ENCODE data around the gene C2. TPM values are rescaled to one million over a fixed set of nuclear protein-coding genes. Genes with fewer than 3 reads are reported as not detected.

The C2 gene
- 1 to 10 TPM; 3.6 to 5.6 (median 4.3) TPM for polyA plus RNA-seq (ENCODE audit: insufficient read length in 4 of 4)

DNA sequence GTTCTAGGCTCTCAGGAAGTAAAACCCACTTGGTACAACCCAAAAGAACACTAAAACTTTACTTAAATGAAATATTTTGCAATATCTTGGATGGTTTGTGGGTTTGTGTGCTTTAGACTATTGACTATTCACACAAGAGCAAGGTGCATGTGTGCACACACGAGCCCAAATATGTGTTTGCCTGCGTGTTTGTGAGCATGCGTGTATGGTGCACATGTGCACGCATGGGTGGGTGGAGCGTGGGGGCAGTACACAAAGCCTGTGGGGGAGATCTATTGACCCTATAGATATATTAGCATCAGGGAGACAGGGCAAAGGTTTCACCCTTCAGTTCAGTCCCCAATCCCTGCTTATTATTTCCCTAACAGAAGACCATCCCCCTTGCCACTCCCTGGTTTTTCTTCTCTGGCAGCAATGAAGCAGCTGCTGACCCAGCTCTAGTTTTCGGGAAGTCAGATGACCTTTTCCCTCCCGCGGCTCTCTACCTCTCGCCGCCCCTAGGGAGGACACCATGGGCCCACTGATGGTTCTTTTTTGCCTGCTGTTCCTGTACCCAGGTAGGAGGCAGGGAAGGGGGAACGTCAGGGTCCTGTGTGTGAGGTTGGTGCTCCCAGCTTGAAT lies at the start of gene C2:
TSS of gene C2 (plus strand) at position 476 of the 621 bp plus-strand sequence. CDS start at position 512, 36 bp downstream.
- DNase-seq (ENCODE audit: low read depth in 4 of 4, low spot score in 3 of 4): no peak

DNA sequence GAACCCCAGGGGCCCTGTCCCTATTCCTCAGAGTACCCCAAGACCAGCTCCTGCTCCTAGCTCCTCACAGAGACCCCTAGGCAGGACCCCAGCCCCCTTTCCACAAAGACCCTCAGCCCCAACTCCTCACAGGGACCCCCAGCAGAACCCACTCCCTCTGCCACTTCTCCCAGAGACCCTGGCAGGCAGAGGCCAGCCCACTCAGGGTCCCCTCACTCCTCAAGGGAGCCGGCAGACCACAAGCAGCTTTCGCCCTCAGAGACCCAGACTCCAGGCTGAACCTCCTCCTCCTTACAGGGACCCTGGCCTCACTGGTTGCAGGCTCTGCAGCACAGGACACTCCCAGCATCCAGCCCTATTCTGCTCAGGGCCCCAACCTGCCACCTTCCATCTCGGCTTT lies 49.3 kb upstream of the C2 start:
- no peak for DNase-seq (ENCODE audit: low read depth in 4 of 4, low spot score in 3 of 4)

DNA sequence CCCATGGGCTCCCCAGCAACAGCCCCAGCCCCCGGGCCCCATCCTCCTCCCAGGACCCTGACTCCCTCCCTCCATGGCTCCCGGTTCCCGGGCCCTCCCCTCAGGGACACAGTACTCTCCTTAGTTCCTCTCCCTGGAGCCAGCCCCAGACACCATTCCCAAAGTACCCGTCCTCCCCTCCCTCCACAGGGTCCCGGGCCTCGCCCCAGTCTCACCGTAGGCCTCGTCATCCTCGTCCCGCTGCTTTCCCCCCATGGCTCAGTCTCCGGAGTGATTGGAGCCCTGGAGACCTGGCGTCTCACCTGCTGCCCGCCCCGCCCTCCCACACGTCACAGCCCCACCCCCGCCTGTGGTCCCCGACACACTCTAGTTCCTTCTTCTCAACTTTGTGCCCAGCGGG lies 48.8 kb upstream of the C2 start, which contains the start of gene SLC44A4:
TSS of gene SLC44A4 (minus strand) at position 272 of the 400 bp plus-strand sequence. CDS start at position 255, 17 bp downstream.
- no peak for DNase-seq (ENCODE audit: low read depth in 4 of 4, low spot score in 3 of 4)

DNA sequence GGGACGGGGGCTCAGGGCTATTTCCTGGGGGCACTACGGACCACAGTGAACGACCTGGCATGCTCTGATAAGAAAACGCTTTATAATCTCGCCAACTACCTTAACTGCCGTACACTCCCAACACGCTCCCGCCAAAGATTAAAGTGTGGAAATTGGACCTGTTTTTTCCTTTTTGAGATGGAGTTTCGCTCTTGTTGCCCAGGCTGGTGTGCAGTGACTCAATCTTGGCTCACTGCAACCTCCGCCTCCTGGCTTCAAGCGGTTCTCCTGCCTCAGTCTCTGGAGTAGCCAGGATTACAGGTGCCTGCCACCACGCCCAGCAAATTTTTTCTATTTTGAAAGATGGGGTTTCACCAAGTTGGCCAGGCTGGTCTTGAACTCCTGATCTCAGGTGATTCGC lies 48.4 kb upstream of the C2 start:
- no peak for DNase-seq (ENCODE audit: low read depth in 4 of 4, low spot score in 3 of 4)

DNA sequence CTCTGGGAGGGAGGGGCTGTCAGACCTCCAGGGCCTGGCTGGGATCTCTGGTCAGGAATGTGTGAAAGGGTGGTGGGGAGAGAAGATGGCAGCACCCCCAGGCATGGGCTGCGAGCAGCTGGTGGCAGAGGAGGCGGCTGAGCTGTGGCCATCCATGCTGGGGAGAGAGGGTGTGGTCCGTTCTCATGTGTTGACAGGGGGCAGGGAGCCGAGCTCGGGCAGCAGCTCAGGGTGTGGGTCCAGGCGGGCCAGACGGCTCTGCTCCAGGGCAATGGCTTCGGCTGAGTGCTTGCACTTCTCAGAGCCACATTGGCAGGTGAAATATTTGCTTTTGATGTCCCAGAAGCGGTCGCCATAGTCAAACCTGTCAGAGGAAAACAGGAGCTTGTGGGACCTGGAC lies 47.6 kb upstream of the C2 start:
- no peak for DNase-seq (ENCODE audit: low read depth in 4 of 4, low spot score in 3 of 4)

DNA sequence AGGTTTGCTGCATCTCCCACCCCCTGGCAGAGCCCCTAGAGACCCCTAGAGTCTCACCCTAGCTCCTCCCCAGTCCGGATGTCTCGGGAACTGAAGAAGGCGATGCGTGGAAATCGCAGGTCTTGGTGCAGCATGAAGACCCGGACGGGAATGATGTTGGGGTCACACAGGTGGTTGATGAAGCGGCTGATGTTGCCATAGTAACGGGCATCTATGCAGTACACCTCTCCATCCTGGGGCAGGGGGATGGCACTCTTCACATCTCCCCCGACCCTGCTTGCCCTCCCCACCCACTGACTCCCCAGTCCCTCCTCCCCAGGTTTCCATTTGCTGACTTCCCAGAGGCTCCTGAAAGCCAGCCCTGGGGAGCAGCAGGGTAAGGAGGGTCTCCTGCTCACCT lies 46.9 kb upstream of the C2 start:
- no peak for DNase-seq (ENCODE audit: low read depth in 4 of 4, low spot score in 3 of 4)

DNA sequence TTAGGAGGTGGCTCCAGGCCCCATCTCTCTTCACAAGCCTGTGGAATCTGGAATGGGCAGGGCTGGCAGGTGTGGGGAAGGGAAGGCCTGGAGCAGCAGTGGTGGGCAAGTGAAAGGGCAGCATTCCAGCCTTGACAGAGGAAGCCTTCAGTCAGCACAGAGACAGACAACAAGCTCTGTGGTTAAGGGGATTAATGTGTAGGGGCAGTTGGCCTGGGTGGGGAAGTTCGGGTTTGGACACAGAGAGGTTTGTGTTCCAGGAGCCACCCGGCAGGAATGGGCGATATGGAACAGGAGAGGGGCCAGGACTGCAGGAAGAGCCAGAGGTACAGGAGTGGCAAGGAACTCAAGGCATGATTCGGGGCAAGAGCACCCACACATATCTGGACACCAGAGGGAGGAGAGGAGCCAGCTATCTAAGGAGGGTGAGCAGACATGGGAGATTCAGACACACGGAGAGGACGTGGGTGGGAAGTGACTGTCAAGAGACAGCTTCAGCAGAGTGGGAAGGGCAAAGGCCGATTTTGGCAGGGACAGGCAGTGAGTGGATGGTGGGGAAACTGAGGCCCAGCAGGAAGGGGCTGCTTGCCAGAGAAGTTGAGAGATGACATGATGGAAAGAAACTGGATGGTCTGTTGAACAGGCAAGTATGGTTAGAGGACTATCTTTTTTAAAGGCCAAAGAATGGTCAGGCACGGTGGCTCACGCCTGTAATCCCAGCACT lies 46.2 kb upstream of the C2 start:
- DNase-seq (ENCODE audit: low read depth in 4 of 4, low spot score in 3 of 4): no peak

DNA sequence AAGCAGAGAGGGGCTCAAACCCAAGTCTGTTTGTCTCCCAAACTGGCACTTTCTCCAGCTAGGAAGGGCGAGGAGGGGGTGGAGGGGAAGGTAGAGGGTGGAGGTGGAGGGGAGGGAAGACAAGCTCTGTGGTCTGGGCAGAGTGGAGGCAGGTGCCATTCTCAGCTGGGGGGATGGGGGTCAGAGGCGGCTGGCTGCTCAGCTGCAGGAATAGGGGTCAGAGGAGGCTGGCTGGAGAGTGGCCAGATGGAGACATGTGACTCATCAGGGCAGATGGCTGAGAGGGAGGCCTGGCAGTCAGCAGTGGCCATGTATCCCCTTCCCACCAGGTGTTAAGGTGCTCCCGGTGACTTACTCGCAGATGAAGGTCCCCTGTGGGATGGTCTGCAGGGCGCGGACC lies 45.2 kb upstream of the C2 start:
- DNase-seq (ENCODE audit: low read depth in 4 of 4, low spot score in 3 of 4): no peak

DNA sequence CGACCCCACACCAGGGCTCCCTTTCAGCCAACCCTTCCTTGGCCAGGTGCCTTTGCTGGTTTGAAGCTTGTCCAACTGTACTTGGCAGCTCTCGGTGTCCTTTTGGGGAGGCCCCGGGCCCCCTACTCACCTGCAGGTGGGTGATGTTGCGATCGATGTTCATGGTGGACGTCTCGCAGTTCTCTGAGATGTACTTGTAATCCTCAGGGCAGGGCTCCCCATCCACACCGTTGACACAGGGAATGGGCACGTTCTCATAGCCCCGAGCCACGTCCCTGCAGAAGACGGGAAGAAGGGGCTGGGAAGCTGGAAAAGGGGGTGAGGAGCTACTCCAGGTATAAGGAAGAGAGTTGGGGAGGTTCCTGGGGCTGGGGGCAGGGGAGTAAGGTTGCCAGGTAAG lies 43.8 kb upstream of the C2 start:
- DNase-seq (ENCODE audit: low read depth in 4 of 4, low spot score in 3 of 4): no peak

DNA sequence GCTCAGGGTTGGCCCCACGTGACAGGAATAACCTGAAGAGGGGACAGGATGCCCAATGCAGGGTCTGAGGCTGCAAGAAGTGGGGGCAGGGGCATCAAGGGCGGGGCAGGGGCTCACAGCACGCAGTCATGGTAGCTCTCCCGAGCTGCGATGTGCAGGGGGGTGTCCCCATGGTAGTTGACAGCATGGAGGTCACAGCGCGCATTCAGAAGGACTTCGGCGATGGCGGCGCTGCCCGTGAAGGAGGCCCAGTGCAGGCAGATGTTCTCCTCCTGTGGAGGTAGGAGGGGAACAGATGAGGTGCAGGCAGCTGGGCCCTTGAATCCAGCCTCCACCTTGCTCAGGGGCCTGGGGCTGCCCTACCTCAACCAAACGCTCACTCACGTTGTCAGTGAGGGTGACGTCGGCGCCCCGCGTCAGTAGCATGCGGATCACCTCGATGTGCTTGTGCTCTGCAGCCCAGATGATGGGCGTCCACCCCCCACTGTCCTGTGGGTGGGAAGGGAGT lies 42.9 kb upstream of the C2 start:
- DNase-seq (ENCODE audit: low read depth in 4 of 4, low spot score in 3 of 4): no peak

DNA sequence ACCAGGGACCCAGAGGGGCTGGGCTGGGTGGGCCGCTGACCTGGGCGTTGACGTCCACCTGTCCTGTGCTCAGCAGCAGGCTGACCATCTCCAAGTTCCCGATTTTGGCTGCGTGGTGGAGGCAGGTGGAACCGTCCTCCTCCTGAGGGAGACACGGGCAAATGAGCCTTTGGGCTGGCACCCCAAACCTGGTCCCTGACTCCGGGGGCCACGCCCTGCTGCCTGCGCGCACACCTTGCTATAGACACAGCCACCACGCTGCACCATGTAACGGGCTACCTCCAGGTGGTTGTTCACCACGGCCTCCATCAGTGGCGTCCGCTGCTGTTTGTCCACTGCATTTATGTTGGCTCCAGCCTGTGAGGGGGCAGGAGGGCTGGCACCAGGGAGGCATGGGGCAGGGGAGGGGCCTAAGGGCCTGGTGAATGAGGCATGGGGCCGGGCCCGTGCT lies 41.0 kb upstream of the C2 start:
- no peak for DNase-seq (ENCODE audit: low read depth in 4 of 4, low spot score in 3 of 4)

DNA sequence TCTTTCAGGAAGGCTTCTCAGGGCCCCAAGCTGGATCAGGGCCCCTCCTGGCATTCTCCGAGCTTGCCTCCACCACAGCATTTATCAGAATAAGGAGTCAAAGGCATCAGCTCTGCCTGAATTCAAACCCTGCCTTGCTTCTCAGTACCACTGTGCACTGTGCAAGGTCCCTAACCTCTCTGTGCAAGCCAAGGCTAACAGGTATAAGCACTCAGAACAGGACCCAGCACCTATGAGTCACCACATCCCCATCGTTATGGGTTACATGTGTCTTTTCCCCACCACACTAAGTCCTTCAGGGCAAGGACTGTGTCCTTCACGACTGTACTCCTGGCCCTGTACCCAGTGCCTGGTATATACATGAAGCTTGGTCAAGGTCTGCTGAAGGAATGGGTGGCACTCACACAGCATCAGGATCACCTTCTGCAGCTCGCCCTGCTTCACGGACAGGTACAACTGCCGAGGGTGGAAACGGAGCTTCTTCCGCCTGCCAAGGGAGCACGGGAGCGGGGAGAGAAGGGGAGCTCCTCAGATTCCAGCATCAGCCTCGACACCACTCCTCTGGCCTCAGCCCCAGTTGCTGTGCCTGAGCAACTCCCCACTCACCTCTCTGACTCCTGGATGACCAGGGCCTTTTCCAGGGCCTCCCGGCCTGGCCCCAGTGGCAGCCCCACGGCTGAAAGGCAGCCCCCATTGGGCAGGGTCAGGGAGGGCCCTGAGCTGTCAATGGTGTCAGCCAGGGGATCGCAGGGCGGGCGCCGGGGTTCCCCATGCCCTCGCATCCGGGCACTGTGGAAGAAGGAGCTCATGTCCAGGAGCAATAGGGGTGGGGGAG lies 40.1 kb upstream of the C2 start:
- no peak for DNase-seq (ENCODE audit: low read depth in 4 of 4, low spot score in 3 of 4)

DNA sequence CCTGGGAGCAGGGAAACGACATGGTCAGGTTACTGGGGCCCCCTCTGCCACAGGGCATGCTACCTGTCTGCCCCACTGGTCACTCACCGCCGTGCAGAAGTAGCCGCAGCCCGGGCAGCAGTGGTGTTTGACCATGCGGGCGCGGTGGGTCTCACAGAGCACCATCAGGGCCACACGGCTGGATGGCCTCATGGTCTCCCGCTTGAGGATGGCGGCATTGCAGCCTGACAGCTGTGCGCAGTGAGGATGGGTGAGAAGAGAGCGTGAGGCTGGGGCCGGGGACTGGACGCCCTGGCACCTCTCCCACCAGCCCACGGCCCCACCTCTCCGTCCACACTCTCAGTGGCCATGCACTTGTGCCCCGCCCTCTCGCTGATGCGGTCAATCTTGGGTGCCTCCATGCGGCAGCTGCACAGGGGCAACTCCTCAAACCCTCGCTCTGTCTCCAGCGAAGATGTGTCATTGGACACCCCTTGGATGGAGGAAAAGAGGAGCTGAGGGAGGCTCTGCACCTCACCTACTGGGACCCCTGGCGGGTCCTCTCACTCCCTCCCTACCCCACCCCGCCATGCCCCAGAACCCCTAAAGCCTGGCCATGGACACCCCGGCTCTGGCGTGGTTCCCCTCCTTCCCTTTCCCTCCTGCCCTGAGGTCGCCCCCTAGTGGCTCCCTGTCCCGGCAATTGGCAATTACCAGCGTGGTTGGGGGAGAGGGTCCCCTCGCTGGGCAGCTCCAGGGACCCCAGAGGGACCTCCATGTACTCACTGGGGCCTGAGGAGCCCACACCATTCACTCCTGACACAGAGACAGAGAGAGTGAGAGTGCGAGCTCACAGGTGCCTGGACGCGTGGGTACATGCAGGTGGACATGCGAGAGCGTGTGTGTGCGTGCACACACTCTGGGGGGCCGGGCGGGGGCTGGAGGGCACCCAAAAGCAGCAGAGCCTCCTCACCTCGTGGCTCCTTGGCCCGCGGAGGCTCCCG lies 39.0 kb upstream of the C2 start:
- DNase-seq (ENCODE audit: low read depth in 4 of 4, low spot score in 3 of 4): no peak

DNA sequence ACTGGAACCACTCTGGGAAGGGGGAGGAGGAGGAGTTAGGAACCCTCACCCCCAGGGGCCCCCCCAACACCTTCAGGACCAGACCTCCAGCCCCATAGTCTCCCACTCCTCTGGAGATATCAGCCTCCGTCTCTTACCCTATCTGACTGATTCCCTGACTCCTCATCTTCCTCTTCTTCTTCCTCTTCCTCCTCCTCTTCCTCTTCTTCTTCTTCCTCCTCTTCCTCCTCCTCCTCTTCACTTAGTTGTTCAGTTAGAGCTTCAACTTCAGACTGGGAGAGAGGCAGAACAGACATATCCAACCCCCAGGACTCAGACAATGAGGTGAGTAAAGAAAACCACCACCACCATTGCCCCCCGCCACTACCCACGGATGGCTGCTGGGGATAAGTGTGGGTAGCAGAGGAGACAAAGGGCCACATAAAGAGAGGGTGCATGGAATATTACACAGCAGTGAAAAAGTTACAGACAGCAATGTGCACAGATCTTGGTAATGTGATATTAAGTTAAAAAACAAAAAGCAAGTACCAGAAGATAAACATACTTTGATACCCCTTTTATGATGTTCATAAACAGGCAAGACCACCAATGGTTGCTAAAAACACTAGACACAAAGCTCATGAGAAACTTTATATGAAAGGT lies 38.1 kb upstream of the C2 start:
- DNase-seq (ENCODE audit: low read depth in 4 of 4, low spot score in 3 of 4): no peak

DNA sequence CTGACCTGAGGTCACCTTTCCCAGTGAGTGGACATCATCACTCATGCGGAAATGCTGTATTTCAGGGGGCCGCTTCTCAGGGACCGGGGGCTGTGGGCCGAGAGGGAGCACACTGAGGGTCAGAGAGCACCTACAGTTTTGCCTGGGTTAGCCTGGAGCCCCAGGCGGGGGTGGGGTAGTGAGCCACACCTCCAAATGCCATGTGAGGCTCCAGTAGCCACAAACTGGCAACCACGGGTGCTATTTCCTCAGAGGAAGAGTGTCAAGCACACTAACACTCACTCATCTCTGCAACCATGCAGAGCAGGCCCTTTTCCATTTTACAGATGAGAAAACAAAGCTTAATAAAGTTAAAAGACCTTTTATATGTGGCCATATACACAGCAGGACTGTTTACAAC lies 34.7 kb upstream of the C2 start:
- no peak for DNase-seq (ENCODE audit: low read depth in 4 of 4, low spot score in 3 of 4)

DNA sequence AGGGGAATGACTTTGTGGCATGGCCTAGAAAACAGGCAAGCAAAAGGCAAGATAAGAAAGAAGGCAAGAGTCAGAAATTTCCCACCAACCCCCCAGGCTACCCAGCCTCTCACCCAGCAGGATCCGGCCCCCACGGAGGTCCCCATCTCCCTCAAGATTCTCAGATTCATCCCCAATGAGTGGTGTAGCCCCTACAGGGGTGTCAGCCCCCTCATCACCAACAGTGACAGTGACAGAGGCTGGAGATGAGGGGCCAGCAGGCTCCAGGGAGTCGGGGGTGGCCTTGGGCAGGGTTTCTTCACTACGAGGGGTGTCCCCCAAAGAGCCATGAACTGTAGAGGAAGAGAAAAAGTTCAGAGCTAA lies 31.0 kb upstream of the C2 start:
- no peak for DNase-seq (ENCODE audit: low read depth in 4 of 4, low spot score in 3 of 4)

DNA sequence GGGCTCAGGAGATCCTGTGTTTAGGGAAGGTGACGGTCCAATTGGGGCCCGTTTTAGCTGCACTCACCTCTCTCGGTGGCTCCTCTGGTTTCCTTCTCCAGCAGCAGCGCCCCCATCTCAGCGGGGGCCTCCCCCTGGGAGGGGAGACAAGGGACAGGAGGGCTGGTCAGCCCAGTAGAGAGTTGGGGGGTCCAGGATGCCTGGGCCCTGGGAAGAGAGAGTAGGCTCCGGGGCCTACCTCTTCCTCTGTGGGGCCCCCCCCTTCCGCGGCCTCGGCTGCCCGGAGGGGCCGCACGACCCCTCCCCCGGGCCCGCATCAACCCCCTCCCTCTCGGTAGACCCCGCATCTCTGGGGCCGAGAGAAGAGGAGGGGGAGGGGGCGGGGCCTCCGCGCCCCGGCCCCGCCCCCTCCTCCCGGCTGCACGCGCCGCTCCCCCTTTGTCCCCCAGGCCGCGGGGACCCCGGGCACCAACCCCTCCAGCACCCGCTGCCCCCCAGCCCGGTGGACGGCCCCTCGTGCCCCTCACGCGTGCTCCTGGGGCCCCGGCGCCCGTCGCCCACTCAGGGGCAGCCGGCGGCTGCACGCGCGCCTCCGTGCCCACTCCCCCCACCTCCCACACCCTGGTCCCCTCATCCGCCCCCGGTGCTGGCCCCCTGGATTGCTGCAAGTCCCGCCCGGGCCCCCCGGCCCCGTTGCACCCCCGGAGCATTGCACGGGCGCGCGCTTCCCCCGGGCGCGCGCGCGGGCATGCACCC lies 30.5 kb upstream of the C2 start:
- DNase-seq (ENCODE audit: low read depth in 4 of 4, low spot score in 3 of 4): peak in 1 of 4 donors; percentile 6

DNA sequence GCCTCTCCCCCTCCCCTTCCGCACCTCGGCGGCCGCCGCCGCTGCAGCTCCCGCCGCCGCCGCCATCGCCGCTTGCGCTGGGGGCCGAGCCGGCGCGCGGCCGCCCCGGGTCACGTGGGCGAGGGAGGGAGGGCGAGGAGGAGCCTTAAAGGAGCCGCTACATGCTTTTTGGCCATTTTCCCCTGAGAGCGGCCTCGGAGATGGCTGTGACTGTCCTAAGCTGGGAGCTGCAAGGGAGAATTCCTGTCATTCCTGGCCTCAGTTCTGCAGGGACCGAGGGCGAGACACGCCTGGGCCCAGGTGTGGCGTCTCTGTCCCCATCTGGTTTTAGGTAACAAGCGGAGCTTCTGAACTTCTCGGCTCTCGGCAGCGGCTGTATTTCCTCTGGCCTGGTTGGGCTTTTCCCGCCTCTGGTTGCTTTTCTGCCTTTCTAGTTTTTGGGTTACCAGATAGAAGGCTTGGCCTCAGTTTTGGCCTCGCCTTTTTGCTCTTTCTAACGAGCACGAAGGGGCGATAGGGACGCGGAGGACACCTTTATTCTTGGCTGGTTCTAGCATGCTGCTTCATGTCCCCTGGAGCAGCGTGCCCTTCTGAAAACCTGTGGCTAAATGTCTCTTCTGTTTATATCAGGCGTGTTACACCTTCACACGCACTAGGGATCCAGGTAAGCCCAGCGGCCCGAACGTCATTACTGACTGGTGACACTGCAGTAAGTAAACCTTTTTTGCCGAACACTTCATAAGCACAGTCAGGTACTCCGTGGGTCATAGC lies 29.7 kb upstream of the C2 start, which contains the start of gene EHMT2:
TSS of gene EHMT2 (minus strand) at position 87 of the 771 bp plus-strand sequence. CDS start at position 66, 21 bp downstream.
- DNase-seq (ENCODE audit: low read depth in 4 of 4, low spot score in 3 of 4): peak in 3 of 4 donors; percentile 74 to 79 (median 76)

All from right renal pelvis (tissue), 4 donors.